AG04449 (cell line): ENCODE measurements around the gene GAB4.

Experiments used
- CTCF ChIA-PET: fragments of 350-600 bp; formaldehyde crosslinking; extraction: SDS; loops from one replicate; lab custom pipeline; 2021; ENCODE audit warnings: antibody characterized with exemption; lab: Yijun Ruan, JAX
- POLR2A ChIA-PET: fragments of 400-600, 350-600 bp; formaldehyde crosslinking; extraction: SDS; loops from one replicate; lab custom pipeline; 2020; ENCODE audit warnings: antibody characterized with exemption, inconsistent platforms; lab: Yijun Ruan, JAX
- DNase-seq: peaks from one replicate; pipeline ENCODE4 v3.0.0-alpha.2; 2010; ENCODE audit warnings: low read depth, low spot score
- H3K4me3 ChIP-seq: 2 replicates; pipeline ENCODE4 v1.5.1; 2011; ENCODE audit warnings: low read depth, mild to moderate bottlenecking, control low read depth, low read length
- CTCF ChIP-seq: IDR thresholded peaks from one replicate; pipeline ENCODE4 v1.5.1; 2011; ENCODE audit warnings: mild to moderate bottlenecking, moderate library complexity, low read length, control low read depth, inconsistent platforms; ENCODE audit not compliant: insufficient read depth; ENCODE audit errors: missing control alignments

The GAB4 gene

GRCh38 chr22:16964366-16964765 is 43.7 kb downstream of the GAB4 start:
- no peak for DNase-seq
- no peak for TF ChIP-seq CTCF
- ChIA-PET CTCF (no interaction called here), POLR2A (no interaction called here)
- no peak overlapping the region for H3K4me3 ChIP-seq

DNA sequence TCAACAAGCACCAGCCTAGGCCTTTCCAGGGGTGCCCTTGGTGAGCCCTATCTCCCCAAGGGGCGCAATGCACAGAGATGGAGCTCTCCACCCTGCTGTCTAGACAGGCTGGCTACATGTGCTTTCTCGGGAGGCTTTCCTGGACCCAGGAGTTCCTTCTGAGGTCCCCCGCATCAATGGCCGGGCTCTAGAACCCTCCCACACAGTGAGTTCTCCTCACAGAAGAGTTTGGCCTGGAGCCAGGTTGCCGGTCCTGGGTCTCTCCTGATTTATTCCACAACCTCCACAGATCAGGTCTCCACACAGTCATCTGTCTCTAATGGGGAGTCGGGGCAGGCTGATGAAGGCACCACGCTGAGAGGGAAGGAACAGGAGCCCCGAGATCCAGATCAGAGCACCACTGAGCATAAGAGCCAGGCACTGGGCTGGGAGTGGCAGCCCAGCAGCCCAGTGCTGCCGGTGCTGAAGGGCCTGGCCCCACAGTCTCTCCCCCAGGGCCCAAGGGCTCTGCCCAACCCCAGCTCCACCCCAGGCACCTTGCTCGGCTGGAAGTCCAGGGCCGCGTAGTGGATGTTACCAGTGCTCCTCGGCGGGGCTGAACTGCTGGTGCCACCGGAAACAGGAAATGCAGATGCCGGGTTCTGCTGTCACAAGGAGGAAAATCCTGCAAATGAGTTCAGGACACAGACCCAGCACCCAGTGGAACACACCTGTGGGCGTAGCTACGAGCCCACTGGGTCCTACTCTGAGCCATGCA is 44.7 kb downstream of the GAB4 start:
- CTCF ChIA-PET = no interaction called here
- POLR2A ChIA-PET = no interaction called here
- no peak for DNase-seq
- no peak overlapping the region for H3K4me3 ChIP-seq
- no peak for TF ChIP-seq CTCF

DNA sequence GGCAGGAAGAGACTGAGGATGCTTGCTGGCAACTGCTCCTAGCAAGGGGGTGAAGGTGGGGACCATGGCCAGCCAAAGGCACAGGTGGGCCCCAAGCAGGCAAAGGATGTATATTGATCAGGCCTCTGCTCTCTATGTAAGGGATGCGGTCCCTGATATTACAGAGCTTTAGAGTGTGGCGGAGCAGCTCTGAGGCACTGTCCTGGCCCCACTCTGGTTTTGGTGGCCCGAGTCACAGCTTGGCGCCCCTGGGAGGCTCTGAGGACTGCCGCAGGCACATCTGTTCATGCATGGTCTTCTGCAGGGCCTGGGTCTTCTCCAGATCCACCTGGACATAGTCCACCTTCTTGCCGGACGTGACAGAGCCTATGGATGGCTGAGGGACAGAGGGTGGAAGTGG is 45.5 kb downstream of the GAB4 start:
- no peak overlapping the region for H3K4me3 ChIP-seq
- ChIA-PET POLR2A (no interaction called here), CTCF (no interaction called here)
- no peak for TF ChIP-seq CTCF
- DNase-seq = no peak

DNA sequence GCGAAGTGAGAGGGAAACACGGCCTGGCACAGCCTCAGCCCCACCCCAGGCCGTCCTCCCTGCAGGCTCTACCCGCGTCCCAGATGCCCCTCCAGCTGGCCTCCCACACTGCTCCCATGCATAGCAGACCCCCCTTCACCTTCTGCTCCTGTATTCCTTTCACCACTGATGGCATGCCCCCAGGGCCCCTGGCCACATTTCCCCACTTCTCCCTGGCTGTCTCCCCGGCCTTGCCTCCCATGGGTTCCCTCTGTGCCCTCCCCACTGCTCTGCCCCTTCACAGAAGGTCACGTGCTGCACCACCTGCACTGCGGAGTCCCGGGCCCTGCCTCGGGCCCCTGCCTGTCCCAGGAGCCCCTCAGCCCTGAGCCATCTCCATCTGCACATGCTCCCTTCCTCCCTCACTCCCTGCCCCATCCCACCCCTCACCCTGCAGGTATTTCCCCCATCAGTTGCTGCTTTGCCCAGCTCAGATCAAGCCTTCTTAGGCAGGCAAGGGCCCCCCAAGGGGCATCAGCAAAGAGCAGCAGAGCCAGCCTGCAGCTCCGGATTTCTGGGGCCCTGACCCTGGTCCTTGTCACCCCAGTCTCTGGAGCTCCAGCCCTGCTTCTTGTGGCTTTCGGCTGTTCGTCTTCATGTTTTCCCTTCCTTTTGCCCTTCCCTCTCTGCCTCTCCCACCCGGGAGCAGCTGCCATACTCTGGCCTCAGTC is 46.4 kb downstream of the GAB4 start:
- TF ChIP-seq CTCF = no peak
- H3K4me3 ChIP-seq = no peak overlapping the region
- CTCF ChIA-PET = interaction anchor here (1.4 kb wide), 1 partner anchor 44 kb away, joined by 3 read pairs; no protein-coding TSS in a partner anchor
- no peak for DNase-seq
- POLR2A ChIA-PET = no interaction called here

DNA sequence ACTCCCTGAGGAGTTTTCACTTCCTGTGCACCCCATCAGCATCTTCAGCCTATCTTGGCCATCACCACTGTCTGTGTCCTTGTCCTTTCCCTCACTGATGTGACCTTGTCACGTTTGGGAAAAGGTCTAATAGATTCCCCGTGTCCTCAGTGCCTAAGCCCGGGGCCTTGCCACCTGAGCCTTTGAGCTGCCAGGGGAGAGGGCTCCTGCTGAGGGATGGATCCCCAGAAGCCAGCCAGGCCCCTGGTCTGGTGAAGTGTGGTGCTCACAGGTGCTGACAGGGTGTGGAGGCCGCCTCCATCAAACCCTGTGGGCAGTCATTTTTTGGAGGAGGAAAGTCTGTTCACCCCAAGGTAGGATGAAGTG is 47.2 kb downstream of the GAB4 start:
- ChIA-PET POLR2A (no interaction called here), CTCF (interaction anchor here (1.4 kb wide), 1 partner anchor 44 kb away, joined by 3 read pairs; no protein-coding TSS in a partner anchor)
- no peak overlapping the region for H3K4me3 ChIP-seq
- DNase-seq = no peak
- TF ChIP-seq CTCF = no peak

DNA sequence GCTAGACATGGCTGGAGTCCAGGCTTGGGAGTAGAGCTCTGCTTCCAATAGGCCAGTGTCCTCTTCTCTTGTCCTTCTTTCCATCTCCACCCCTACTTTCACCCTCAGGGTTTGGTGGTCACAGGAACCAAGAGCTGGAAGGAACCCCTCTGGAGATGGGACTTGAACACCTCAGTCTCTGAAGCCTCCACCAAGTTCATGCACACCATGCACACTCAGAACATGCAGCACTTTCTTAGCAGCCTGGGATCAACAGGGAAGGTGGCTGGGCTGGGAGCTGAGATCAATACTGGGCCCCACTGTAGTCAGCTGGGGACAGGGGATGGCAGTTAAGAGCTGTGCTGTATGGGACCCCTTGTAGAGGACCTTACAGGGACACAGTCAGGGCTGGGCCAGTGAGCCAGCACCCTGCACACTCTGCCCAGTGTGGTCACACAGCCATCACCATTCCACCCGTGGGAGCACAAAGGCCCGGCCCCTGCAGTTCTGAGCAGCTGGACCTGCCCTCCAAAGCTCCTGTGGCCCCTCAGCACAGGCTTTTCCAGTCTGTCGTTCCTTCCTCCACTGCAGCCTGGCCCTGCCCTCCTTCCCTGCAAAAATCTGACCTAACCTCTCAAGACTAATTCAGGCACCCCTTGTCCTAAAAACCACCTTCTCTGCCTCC is 47.7 kb downstream of the GAB4 start:
- POLR2A ChIA-PET = no interaction called here
- H3K4me3 ChIP-seq = no peak overlapping the region
- no peak for DNase-seq
- CTCF ChIA-PET = interaction anchor here (1.4 kb wide), 1 partner anchor 43 kb away, joined by 3 read pairs; no protein-coding TSS in a partner anchor
- no peak for TF ChIP-seq CTCF
